ENCODE results near the gene FXYD4. TPM values are rescaled to one million over a fixed set of nuclear protein-coding genes. Genes with fewer than 3 reads are reported as not detected.
"Not testable (repeated sequence)": the region's sequence is repeated elsewhere in the genome, so short reads cannot be mapped to it uniquely, and the experiment has no call there.

FXYD4 gene
- total RNA-seq, 1 donor from 2014 or later, result not detected

DNA sequence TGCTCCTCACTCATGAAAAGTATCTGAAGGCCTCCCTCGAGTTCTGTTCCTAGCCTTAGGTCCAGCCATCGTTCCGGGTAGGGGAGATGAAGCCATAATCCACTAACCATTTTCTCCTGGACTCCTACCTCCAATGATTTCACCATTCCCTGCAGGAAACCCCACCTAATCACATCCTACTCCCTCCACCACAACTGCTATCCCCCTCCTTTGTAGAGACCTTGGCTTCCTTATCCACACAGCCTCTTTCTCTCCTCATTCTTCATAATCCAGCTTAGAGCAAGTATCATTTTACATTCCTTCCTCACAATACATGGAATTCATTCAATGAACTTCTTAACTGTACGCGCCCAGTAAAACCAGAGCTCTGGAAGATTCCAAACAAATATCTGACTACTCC, 18.9 kb downstream of the FXYD4 start:
- H3K4me3 ChIP-seq (ENCODE audit: low read depth, low read length), result no peak overlapping the region
- DNase-seq (ENCODE audit: low read depth), result no peak
- TF ChIP-seq, protein P1, sequence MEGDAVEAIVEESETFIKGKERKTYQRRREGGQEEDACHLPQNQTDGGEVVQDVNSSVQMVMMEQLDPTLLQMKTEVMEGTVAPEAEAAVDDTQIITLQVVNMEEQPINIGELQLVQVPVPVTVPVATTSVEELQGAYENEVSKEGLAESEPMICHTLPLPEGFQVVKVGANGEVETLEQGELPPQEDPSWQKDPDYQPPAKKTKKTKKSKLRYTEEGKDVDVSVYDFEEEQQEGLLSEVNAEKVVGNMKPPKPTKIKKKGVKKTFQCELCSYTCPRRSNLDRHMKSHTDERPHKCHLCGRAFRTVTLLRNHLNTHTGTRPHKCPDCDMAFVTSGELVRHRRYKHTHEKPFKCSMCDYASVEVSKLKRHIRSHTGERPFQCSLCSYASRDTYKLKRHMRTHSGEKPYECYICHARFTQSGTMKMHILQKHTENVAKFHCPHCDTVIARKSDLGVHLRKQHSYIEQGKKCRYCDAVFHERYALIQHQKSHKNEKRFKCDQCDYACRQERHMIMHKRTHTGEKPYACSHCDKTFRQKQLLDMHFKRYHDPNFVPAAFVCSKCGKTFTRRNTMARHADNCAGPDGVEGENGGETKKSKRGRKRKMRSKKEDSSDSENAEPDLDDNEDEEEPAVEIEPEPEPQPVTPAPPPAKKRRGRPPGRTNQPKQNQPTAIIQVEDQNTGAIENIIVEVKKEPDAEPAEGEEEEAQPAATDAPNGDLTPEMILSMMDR (conservative IDR thresholded peaks at IDR 0.05; ENCODE audit: low read depth, low read length), result no peak

GRCh38 chr10:43390759-43391158, 19.3 kb downstream of the FXYD4 start:
- DNase-seq (ENCODE audit: low read depth), result no peak
- TF ChIP-seq, protein P1 (conservative IDR thresholded peaks at IDR 0.05; ENCODE audit: low read depth, low read length), result peak; percentile 68
- H3K4me3 ChIP-seq (ENCODE audit: low read depth, low read length), result no peak overlapping the region

DNA sequence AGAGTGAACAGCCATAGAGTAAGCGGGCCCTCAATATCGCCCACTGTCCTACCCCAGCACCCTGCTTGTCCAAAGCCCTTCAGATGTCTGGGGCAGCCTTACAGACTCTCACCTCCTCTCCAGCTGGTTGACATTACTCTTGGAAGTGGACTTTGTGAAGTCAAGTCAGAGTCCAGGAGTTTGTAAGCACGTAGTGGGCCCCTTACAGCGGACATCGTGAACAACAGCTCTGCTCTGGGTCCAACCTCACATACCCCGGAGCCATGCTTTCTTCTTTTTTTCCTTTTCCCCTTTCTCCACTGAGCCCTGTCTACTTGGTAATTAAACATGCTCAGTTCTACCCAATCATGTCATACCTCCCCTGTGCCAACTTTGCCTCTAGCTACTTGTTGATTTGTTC, 20.1 kb downstream of the FXYD4 start:
- H3K4me3 ChIP-seq (ENCODE audit: low read depth, low read length), result no peak overlapping the region
- TF ChIP-seq, protein P1 (conservative IDR thresholded peaks at IDR 0.05; ENCODE audit: low read depth, low read length), result no peak
- DNase-seq (ENCODE audit: low read depth), result no peak

- DNase-seq (ENCODE audit: low read depth), result no peak
- no peak overlapping the region for H3K4me3 ChIP-seq (ENCODE audit: low read depth, low read length)
- TF ChIP-seq, protein P1 (conservative IDR thresholded peaks at IDR 0.05; ENCODE audit: low read depth, low read length), result no peak
Measured at GRCh38 chr10:43392748-43393147, 21.3 kb downstream of the FXYD4 start.

- DNase-seq (ENCODE audit: low read depth); H3K4me3 ChIP-seq (ENCODE audit: low read depth, low read length): not testable (repeated sequence)
Measured at GRCh38 chr10:43393186-43393585, 21.8 kb downstream of the FXYD4 start.

GRCh38 chr10:43393606-43394360, 22.3 kb downstream of the FXYD4 start:
- no peak overlapping the region for H3K4me3 ChIP-seq (ENCODE audit: low read depth, low read length)
- TF ChIP-seq, protein P1 (conservative IDR thresholded peaks at IDR 0.05; ENCODE audit: low read depth, low read length), result no peak
- DNase-seq (ENCODE audit: low read depth), result no peak

- TF ChIP-seq, protein P1 (conservative IDR thresholded peaks at IDR 0.05; ENCODE audit: low read depth, low read length), result no peak
- peak overlapping the region; percentile 71 for H3K4me3 ChIP-seq (ENCODE audit: low read depth, low read length)
- no peak for DNase-seq (ENCODE audit: low read depth)
Measured at GRCh38 chr10:43394868-43395267, 23.4 kb downstream of the FXYD4 start.

All from epithelial cell of proximal tubule (primary cell).